Left lung (tissue), 10 donors: ENCODE measurements around the gene ROBO4. TPM values are rescaled to one million over a fixed set of nuclear protein-coding genes. Genes with fewer than 3 reads are reported as not detected.

Experiments used
- ATAC-seq: fragments of 200-7000 bp; cut with Tn5 transposase; one replicate; pipeline ENCODE4 v1.9.1; 2020; ENCODE audit warnings: moderate library complexity
- DNase-seq, 4 donors: peaks; one replicate each; pipeline ENCODE4 v3.0.0-alpha.2; 2013 to 2020
- H3K27ac ChIP-seq, 2 donors: fragments of 200-600 bp; sonication (generic) in 1 of 2; one replicate each; pipeline versions ENCODE4 v1.5.0 to v1.8.0; 2020 to 2021
- H3K27me3 ChIP-seq, 2 donors: fragments of 200-600 bp; sonication (generic) in 1 of 2; one replicate each; pipeline versions ENCODE4 v1.5.0 to v1.8.0; 2020 to 2021
- H3K36me3 ChIP-seq, 2 donors: fragments of 200-600 bp; sonication (generic) in 1 of 2; one replicate each; pipeline versions ENCODE4 v1.5.0 to v1.8.0; 2020 to 2021
- H3K4me1 ChIP-seq, 2 donors: fragments of 200-600 bp; one replicate each; pipeline ENCODE4 v1.8.0; 2021
- H3K4me3 ChIP-seq, 2 donors: fragments of 200-600 bp; sonication (generic) in 1 of 2; one replicate each; pipeline versions ENCODE4 v1.5.0 to v1.8.0; 2020 to 2021; ENCODE audit warnings: mild to moderate bottlenecking in 1 of 2
- H3K9me3 ChIP-seq, 2 donors: fragments of 200-600 bp; sonication (generic) in 1 of 2; one replicate each; pipeline versions ENCODE4 v1.5.0 to v1.8.0; 2020 to 2021
- intact Hi-C, 2 donors: fragments of 100-400 bp; cut with DNase I; formaldehyde crosslinking; loops; one replicate each; pipeline versions ENCODE4 v1.11.2 to v1.14.2; 2022
- polyA plus RNA-seq, 6 donors: library from polyadenylated mRNA; unstranded; fragments of 120-200 nt; gene quantifications; one replicate each; pipeline ENCODE4 v1.2.1, GENCODE V29; 2013; ENCODE audit not compliant: insufficient read length in 6 of 6
- total RNA-seq, 2 donors: library from RNA; stranded (reverse); fragmentation: NEBNext Ultra II Directional; extraction: Animal tissue kit (Norgen Biotek cat#: 25700); gene quantifications; one replicate each; pipeline ENCODE4 v1.2.1, GENCODE V29; 2021
- TF ChIP-seq, protein P1 (sequence below), 2 donors: fragments of 200-600 bp; sonication (generic) in 1 of 2; IDR thresholded peaks; one replicate each; pipeline versions ENCODE4 v1.5.0 to v1.8.0; 2021; ENCODE audit warnings: antibody characterized with exemption in 2 of 2
- donor health status: DM: no; HTN: yes; CAD: no.
- donor health status: DM: no; HTN: no; CAD: no.

ROBO4 gene
- total and polyA plus RNA-seq, 8 donors = 31.1 to 61.9 (median 44.1) TPM

DNA sequence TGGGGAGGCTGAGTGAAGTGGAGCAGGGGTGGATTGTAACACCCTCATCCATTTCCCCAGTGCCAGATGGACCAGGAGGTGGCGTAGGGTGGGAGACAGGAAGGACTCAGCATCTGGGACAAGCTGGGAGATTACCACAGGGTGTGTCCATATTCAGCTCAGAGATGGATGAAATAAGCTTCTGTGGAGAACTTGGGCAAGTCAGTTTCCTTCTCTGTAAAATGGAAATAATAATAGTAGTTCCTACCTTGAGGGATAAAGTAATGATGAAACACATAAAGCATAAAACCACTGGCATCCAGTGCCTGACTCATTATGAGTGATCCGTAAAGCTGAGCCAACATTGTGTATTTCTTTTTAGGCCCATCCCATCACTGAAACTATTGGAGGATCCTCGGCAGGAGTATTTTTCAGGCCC, 607 bp upstream of the ROBO4 start:
- peak overlapping the region; percentile 56 to 78 for H3K27ac ChIP-seq
- no peak for DNase-seq
- ATAC-seq = peak; percentile 30
- no peak overlapping the region for H3K4me3 ChIP-seq
- H3K27me3 ChIP-seq = peaks cover 0 to 4% of the 10 kb centered on the region in 2 donors
- TF ChIP-seq, protein P1, sequence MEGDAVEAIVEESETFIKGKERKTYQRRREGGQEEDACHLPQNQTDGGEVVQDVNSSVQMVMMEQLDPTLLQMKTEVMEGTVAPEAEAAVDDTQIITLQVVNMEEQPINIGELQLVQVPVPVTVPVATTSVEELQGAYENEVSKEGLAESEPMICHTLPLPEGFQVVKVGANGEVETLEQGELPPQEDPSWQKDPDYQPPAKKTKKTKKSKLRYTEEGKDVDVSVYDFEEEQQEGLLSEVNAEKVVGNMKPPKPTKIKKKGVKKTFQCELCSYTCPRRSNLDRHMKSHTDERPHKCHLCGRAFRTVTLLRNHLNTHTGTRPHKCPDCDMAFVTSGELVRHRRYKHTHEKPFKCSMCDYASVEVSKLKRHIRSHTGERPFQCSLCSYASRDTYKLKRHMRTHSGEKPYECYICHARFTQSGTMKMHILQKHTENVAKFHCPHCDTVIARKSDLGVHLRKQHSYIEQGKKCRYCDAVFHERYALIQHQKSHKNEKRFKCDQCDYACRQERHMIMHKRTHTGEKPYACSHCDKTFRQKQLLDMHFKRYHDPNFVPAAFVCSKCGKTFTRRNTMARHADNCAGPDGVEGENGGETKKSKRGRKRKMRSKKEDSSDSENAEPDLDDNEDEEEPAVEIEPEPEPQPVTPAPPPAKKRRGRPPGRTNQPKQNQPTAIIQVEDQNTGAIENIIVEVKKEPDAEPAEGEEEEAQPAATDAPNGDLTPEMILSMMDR (IDR thresholded peaks at IDR 0.05) = no peak
- H3K4me1 ChIP-seq = peaks cover 4 to 7% of the 10 kb centered on the region in 2 donors
- H3K36me3 ChIP-seq = no peaks in the 10 kb centered on the region
- no peaks in the 10 kb centered on the region for H3K9me3 ChIP-seq
- intact Hi-C loops = no loop called here

DNA sequence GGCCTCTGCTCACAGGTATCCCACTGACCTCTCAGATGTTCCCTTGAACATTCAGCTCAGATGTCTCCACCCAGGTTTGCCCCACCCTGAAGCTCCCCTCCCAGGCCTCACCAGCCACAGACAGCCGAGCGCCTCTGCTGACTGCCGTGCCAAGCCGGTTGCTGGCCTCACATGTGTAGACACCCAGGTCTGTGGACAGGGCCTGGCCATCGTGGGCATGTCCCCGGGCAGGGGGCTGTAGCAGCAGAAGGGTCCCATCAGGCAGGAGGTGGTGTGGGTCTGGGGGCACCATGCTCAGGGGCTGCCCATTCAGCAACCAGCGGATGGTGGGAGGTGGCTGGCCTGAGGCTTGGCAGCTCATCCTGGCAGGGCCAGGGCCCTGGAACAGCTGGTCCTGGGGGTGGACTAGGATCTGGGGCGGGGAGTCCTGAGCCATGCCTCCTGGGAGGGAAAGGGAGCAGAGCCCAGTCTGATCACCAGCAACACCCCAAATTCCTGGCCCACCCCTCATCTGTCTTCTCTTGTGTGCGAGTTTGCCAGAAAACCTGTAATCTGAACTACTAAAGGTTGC, 759 bp downstream of the ROBO4 start:
- H3K4me3 ChIP-seq = peak overlapping the region; percentile 5 to 44
- H3K27ac ChIP-seq = peak overlapping the region; percentile 44 to 78
- H3K36me3 ChIP-seq = no peaks in the 10 kb centered on the region
- no peak for DNase-seq
- no peak for ATAC-seq
- peaks cover 0 to 4% of the 10 kb centered on the region in 2 donors for H3K27me3 ChIP-seq
- peaks cover 4 to 16% of the 10 kb centered on the region in 2 donors for H3K4me1 ChIP-seq
- TF ChIP-seq, protein P1 (IDR thresholded peaks at IDR 0.05) = no peak
- intact Hi-C loops = no loop called here
- H3K9me3 ChIP-seq = no peaks in the 10 kb centered on the region

DNA sequence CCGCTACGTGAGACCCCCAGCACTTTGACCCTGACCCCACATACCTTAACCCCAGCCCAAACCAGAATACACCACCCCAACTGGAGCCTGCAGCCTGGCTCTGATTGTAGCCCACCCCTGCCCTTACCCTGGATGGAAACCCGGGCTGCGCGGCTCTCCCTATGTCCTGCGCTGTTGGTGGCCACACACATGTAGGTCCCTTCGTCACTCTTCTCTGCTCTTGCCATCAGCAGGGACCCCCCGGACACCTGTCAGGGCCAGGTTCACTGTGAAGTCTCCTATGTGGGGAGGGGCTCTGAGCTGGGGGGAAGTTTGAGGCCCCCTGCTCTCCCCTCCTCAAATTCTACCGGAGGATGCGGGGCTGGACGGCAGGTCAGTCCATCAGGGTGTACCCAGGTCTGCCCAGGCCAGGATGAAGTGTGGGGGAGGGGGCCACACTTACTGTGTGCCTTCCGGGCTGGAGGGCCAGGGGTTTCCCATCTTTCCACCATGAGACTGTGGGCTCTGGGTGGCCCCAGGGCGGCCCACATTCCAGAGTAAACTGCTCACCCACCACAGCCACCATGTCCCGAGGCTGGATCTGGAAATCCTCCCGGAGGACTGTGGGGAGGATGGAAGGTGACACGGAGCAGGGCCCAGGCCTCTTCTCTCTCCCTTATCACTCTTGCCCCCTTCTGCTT, 1.5 kb downstream of the ROBO4 start:
- DNase-seq (no peak), ATAC-seq (no peak)
- Histone ChIP-seq H3K27ac (peak overlapping the region; percentile 44 to 78), H3K4me1 (peaks cover 4 to 16% of the 10 kb centered on the region in 2 donors), H3K9me3 (no peaks in the 10 kb centered on the region), H3K36me3 (no peaks in the 10 kb centered on the region), H3K27me3 (peaks cover 0 to 4% of the 10 kb centered on the region in 2 donors), H3K4me3 (peak overlapping the region; percentile 13 to 44)
- TF ChIP-seq, protein P1 (IDR thresholded peaks at IDR 0.05) = no peak
- intact Hi-C loops = no loop called here

DNA sequence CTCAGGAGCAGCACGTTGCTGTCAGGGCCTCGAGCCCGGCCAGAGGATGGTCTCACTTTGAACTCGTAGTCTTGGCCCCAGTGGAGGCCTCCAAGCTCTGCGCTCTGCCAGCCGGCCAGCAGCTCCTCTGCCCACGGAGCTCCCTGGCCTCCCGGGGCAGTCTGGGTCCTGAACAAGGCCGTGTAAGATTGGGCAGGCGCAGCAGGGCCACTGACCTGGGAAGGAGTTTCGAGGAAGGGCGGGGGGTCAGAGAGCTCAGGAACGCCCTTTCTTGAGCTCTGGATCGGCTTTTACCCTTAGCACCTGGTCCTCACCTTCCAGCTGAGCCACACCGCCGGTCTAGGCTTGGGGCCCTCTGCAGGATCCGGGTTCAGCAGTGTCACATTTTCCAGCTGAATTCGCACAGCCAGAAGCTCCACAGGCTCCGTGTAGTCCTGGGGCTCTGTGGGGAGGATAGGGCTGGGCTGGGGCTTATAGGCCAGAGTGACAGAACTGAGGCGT, 2.1 kb downstream of the ROBO4 start:
- TF ChIP-seq, protein P1 (IDR thresholded peaks at IDR 0.05) = no peak

More for the DNA sequence above, 2.1 kb downstream of the ROBO4 start:
- Histone ChIP-seq H3K9me3 (no peaks in the 10 kb centered on the region), H3K36me3 (no peaks in the 10 kb centered on the region), H3K27ac (peak overlapping the region in 1 of 2 donors; percentile 43), H3K4me1 (peaks cover 4 to 16% of the 10 kb centered on the region in 2 donors), H3K4me3 (peak overlapping the region; percentile 13 to 44), H3K27me3 (peaks cover 0 to 4% of the 10 kb centered on the region in 2 donors)
- ATAC-seq = no peak
- no peak for DNase-seq
- intact Hi-C loops = no loop called here
